ENCODE data around the gene CARNS1. TPM values are rescaled to one million over a fixed set of nuclear protein-coding genes. Genes with fewer than 3 reads are reported as not detected.

Gene CARNS1
- total and polyA plus RNA-seq, 2 of the 13 experiments (the other 11 are each of a cell fraction or from before 2014, with no cell fraction given) = not detected

GRCh38 chr11:67469508-67469811 is 54.0 kb downstream of the CARNS1 start (continued):
- no peak; the same call in 1 of the 2 replicates for TF ChIP-seq AHDC1 (CRISPR knock-in tag; IDR thresholded peaks at IDR 0.05; ENCODE audit: borderline replicate concordance)
- no peak for TF ChIP-seq ZNF343 (CRISPR knock-in tag; IDR thresholded peaks at IDR 0.05)
- no peak for TF ChIP-seq ZNF607 (CRISPR knock-in tag; IDR thresholded peaks at IDR 0.05; ENCODE audit: borderline replicate concordance)
- TF ChIP-seq MIER2 (CRISPR knock-in tag; IDR thresholded peaks at IDR 0.05) = no peak
- no peak for TF ChIP-seq ZNF775 (CRISPR knock-in tag; IDR thresholded peaks at IDR 0.05; ENCODE audit: borderline replicate concordance)
- no peak for TF ChIP-seq TAF1 (CRISPR knock-in tag; IDR thresholded peaks at IDR 0.05)
- no peak for TF ChIP-seq CSRNP2 (CRISPR knock-in tag; conservative IDR thresholded peaks at IDR 0.05; ENCODE audit: low read depth)
- TF ChIP-seq ZNF207 (IDR thresholded peaks at IDR 0.05; ENCODE audit: borderline replicate concordance) = no peak
- TF ChIP-seq ELF1 (CRISPR knock-in tag; IDR thresholded peaks at IDR 0.05) = peak; percentile 8; the same call in 1 of the 2 replicates
- TF ChIP-seq ZSCAN22 (CRISPR knock-in tag; IDR thresholded peaks at IDR 0.05) = no peak
- 0 out of 2 replicates have a peak, but pooled peaks have one; percentile 44 for TF ChIP-seq ZSCAN31 (CRISPR knock-in tag; IDR thresholded peaks at IDR 0.05; ENCODE audit: low read depth)
- TF ChIP-seq FOXC1 (CRISPR knock-in tag; IDR thresholded peaks at IDR 0.05; ENCODE audit: borderline replicate concordance) = no peak
- no peak for TF ChIP-seq ARID3A (IDR thresholded peaks at IDR 0.05; ENCODE audit: low read depth, low read length)
- TF ChIP-seq CHCHD3 (CRISPR knock-in tag; IDR thresholded peaks at IDR 0.05) = no peak
- TF ChIP-seq, protein P1, sequence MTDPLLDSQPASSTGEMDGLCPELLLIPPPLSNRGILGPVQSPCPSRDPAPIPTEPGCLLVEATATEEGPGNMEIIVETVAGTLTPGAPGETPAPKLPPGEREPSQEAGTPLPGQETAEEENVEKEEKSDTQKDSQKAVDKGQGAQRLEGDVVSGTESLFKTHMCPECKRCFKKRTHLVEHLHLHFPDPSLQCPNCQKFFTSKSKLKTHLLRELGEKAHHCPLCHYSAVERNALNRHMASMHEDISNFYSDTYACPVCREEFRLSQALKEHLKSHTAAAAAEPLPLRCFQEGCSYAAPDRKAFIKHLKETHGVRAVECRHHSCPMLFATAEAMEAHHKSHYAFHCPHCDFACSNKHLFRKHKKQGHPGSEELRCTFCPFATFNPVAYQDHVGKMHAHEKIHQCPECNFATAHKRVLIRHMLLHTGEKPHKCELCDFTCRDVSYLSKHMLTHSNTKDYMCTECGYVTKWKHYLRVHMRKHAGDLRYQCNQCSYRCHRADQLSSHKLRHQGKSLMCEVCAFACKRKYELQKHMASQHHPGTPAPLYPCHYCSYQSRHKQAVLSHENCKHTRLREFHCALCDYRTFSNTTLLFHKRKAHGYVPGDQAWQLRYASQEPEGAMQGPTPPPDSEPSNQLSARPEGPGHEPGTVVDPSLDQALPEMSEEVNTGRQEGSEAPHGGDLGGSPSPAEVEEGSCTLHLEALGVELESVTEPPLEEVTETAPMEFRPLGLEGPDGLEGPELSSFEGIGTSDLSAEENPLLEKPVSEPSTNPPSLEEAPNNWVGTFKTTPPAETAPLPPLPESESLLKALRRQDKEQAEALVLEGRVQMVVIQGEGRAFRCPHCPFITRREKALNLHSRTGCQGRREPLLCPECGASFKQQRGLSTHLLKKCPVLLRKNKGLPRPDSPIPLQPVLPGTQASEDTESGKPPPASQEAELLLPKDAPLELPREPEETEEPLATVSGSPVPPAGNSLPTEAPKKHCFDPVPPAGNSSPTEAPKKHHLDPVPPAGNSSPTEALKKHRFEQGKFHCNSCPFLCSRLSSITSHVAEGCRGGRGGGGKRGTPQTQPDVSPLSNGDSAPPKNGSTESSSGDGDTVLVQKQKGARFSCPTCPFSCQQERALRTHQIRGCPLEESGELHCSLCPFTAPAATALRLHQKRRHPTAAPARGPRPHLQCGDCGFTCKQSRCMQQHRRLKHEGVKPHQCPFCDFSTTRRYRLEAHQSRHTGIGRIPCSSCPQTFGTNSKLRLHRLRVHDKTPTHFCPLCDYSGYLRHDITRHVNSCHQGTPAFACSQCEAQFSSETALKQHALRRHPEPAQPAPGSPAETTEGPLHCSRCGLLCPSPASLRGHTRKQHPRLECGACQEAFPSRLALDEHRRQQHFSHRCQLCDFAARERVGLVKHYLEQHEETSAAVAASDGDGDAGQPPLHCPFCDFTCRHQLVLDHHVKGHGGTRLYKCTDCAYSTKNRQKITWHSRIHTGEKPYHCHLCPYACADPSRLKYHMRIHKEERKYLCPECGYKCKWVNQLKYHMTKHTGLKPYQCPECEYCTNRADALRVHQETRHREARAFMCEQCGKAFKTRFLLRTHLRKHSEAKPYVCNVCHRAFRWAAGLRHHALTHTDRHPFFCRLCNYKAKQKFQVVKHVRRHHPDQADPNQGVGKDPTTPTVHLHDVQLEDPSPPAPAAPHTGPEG (CRISPR knock-in tag; IDR thresholded peaks at IDR 0.05) = no peak
